Keratinocyte (primary cell): ENCODE measurements around the gene RRAGA. TPM values are rescaled to one million over a fixed set of nuclear protein-coding genes. Genes with fewer than 3 reads are reported as not detected.

ENCODE experiments used
- DNase-seq: peaks from one replicate; pipeline ENCODE4 v3.0.0-alpha.2; 2011; ENCODE audit warnings: low read depth, missing footprints, low spot score
- FAIRE-seq: peaks from 2 replicates; lab custom pipeline; 2011; peaks lifted over from hg19 to GRCh38; lab: Jason Lieb, UNC
- H2AFZ ChIP-seq: 2 replicates; pipeline ENCODE4 v1.6.0; 2012; ENCODE audit warnings: low read length, control low read depth, inconsistent platforms; ENCODE audit not compliant: control insufficient read depth
- H3K27ac ChIP-seq: 2 replicates; pipeline ENCODE4 v1.5.1; 2011; ENCODE audit warnings: low read length; ENCODE audit not compliant: control insufficient read depth, insufficient read depth
- H3K27me3 ChIP-seq: 3 replicates; pipeline ENCODE4 v1.6.0; 2011; ENCODE audit warnings: low read length; ENCODE audit not compliant: control insufficient read depth, insufficient read depth; ENCODE audit errors: extremely low read depth
- H3K36me3 ChIP-seq, 2 experiments: 2 replicates in 1 of 2; 3 replicates in 1 of 2; pipeline ENCODE4 v1.5.1; 2011; ENCODE audit warnings: low read length in 2 of 2, mild to moderate bottlenecking in 1 of 2; ENCODE audit not compliant: control insufficient read depth in 2 of 2, insufficient read depth in 2 of 2; ENCODE audit errors: extremely low read depth in 1 of 2
- H3K4me1 ChIP-seq: 3 replicates; pipeline ENCODE4 v1.5.1; 2011; ENCODE audit warnings: low read length; ENCODE audit not compliant: control insufficient read depth, insufficient read depth; ENCODE audit errors: extremely low read depth
- H3K4me2 ChIP-seq: 3 replicates; pipeline ENCODE4 v1.6.0; 2011; ENCODE audit warnings: low read depth, low read length; ENCODE audit not compliant: control insufficient read depth, insufficient read depth; ENCODE audit errors: extremely low read depth
- H3K4me3 ChIP-seq, 3 experiments: fragments of 200-600 bp in 1 of 3; sonication (generic) in 1 of 3; 2 replicates in 2 of 3; 3 replicates in 1 of 3; pipeline ENCODE4 v1.5.1; 2011 to 2016; ENCODE audit warnings: low read length in 3 of 3, mild to moderate bottlenecking in 3 of 3, control low read depth in 2 of 3, inconsistent platforms in 1 of 3, low read depth in 1 of 3, mixed read lengths in 1 of 3, mixed run types in 1 of 3, moderate library complexity in 1 of 3; ENCODE audit not compliant: control insufficient read depth in 2 of 3, insufficient read depth in 2 of 3; ENCODE audit errors: extremely low read depth in 1 of 3
- H3K79me2 ChIP-seq: 2 replicates; pipeline ENCODE4 v1.6.0; 2012; ENCODE audit warnings: low read length; ENCODE audit not compliant: control insufficient read depth, insufficient read depth
- H3K9ac ChIP-seq: 3 replicates; pipeline ENCODE4 v1.6.0; 2011; ENCODE audit warnings: low read length; ENCODE audit not compliant: control insufficient read depth, insufficient read depth; ENCODE audit errors: extremely low read depth
- H3K9me1 ChIP-seq: 3 replicates; pipeline ENCODE4 v1.6.0; 2011; ENCODE audit warnings: low read length; ENCODE audit not compliant: control insufficient read depth, insufficient read depth; ENCODE audit errors: extremely low read depth
- H3K9me3 ChIP-seq: 2 replicates; pipeline ENCODE4 v1.5.1; 2012; ENCODE audit warnings: low read depth, low read length; ENCODE audit not compliant: control insufficient read depth
- H4K20me1 ChIP-seq: 3 replicates; pipeline ENCODE4 v1.6.0; 2011; ENCODE audit warnings: low read length; ENCODE audit not compliant: control insufficient read depth, insufficient read depth; ENCODE audit errors: extremely low read depth
- EZH2 ChIP-seq: IDR thresholded peaks from one replicate; pipeline ENCODE4 v1.6.1; 2012; ENCODE audit warnings: inconsistent platforms, mild to moderate bottlenecking, low read length, moderate library complexity
- dilution Hi-C: fragments of 300-500 bp; cut with MboI; formaldehyde crosslinking; loops from one replicate; pipeline ENCODE4 v1.7.0; 2020; ENCODE audit warnings: low sequenced_read_pairs; ENCODE audit not compliant: extremely low pct_ligation_motif_present
- polyA plus RNA-seq, 5 experiments: library from polyadenylated mRNA; depleted of rRNA in 3 of 5; stranded (reverse) in 3 of 5; stranded (forward) in 1 of 5; unstranded in 1 of 5; fragments of >200 nt; gene quantifications; 1 replicate in 1 of 5; 2 replicates in 3 of 5; 3 replicates in 1 of 5; pipeline versions ENCODE4 v1.2.1 to v1.2.3, GENCODE V29; 2011 to 2012; ENCODE audit warnings: missing spikeins in 2 of 5, low read depth in 1 of 5, low replicate concordance in 1 of 5
- TF ChIP-seq, protein P1 (sequence below), 3 experiments: IDR thresholded peaks in 1 of 3; conservative IDR thresholded peaks in 1 of 3; optimal IDR thresholded peaks in 1 of 3; 2 replicates in 2 of 3; 3 replicates in 1 of 3; pipeline versions ENCODE3 to v1.5.1; 2011; ENCODE audit warnings: low read length in 3 of 3, mild to moderate bottlenecking in 3 of 3, moderate library complexity in 2 of 3, control low read depth in 1 of 3, inconsistent platforms in 1 of 3; ENCODE audit not compliant: insufficient read depth in 2 of 3; ENCODE audit errors: extremely low read depth in 1 of 3

The RRAGA gene
- polyA plus RNA-seq, 1 donor (not counting 4 experiments of a cell fraction or from before 2014, with no cell fraction given): 137 TPM

DNA sequence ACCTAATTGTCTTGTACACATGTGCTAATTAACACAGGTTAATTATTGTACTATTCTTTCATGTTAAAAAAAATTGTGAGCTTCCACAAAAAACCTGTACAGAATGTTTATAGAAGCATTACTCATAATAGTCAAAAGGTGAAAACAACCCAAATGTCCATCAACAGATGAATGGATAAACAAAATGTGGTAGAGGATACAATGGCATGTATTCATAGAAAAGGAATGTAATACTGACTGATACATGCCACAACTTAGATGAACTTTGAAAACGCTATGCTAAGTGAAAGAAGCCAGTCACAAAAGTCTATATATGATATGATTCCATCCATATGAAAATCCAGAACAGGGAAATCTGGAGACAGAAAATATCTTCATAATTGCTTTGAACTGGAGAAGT lies 25.6 kb downstream of the RRAGA start:
- peaks cover 9 to 13% of the 10 kb centered on the region in 2 experiments for H3K36me3 ChIP-seq
- peak; percentile 29 for FAIRE-seq
- no peak overlapping the region for H3K4me2 ChIP-seq
- peaks cover 12% of the 10 kb centered on the region for H3K4me1 ChIP-seq
- no peak overlapping the region for H3K27ac ChIP-seq
- DNase-seq: no peak
- TF ChIP-seq, protein P1, sequence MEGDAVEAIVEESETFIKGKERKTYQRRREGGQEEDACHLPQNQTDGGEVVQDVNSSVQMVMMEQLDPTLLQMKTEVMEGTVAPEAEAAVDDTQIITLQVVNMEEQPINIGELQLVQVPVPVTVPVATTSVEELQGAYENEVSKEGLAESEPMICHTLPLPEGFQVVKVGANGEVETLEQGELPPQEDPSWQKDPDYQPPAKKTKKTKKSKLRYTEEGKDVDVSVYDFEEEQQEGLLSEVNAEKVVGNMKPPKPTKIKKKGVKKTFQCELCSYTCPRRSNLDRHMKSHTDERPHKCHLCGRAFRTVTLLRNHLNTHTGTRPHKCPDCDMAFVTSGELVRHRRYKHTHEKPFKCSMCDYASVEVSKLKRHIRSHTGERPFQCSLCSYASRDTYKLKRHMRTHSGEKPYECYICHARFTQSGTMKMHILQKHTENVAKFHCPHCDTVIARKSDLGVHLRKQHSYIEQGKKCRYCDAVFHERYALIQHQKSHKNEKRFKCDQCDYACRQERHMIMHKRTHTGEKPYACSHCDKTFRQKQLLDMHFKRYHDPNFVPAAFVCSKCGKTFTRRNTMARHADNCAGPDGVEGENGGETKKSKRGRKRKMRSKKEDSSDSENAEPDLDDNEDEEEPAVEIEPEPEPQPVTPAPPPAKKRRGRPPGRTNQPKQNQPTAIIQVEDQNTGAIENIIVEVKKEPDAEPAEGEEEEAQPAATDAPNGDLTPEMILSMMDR (optimal IDR thresholded peaks at IDR 0.05 in 1 of 3, IDR thresholded peaks at IDR 0.05 in 1 of 3, conservative IDR thresholded peaks at IDR 0.05 in 1 of 3; ENCODE audit: extremely low read depth in 1 of 3, insufficient read depth in 2 of 3, low read length in 3 of 3): no peak
- TF ChIP-seq EZH2: no peak
- H2AFZ ChIP-seq: no peak overlapping the region
- no peaks in the 10 kb centered on the region for H4K20me1 ChIP-seq
- no peak overlapping the region for H3K9ac ChIP-seq
- H3K27me3 ChIP-seq: no peaks in the 10 kb centered on the region
- no peaks in the 10 kb centered on the region for H3K9me1 ChIP-seq
- H3K9me3 ChIP-seq: no peaks in the 10 kb centered on the region
- H3K79me2 ChIP-seq: peaks cover 2% of the 10 kb centered on the region
- dilution Hi-C loops: no loop called here
- no peak overlapping the region for H3K4me3 ChIP-seq

DNA sequence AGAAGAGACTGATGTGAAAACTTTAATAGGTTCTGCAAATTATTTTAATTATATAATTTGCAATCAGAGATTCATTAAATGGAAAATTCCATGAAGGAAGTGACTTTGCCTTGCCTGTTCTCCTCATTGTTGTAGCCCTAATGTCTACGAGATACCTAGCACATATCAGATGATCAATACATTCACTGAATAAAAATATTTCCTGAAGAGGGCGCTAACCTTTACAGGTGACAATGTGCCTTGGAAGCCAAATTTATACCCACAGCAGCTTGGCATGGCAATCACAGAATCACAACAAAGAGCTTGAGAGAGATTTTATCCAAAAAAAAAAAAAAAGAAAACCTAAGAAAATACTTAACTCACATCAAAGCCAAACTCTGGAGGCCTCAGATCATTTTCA lies 36.1 kb downstream of the RRAGA start:
- Histone ChIP-seq H3K9me3 (no peaks in the 10 kb centered on the region), H3K79me2 (no peaks in the 10 kb centered on the region), H3K36me3 (peaks cover 4 to 7% of the 10 kb centered on the region in 2 experiments), H3K4me2 (no peak overlapping the region), H3K27ac (no peak overlapping the region), H4K20me1 (no peaks in the 10 kb centered on the region), H3K9me1 (no peaks in the 10 kb centered on the region), H3K27me3 (no peaks in the 10 kb centered on the region), H3K9ac (no peak overlapping the region), H2AFZ (no peak overlapping the region), H3K4me3 (no peak overlapping the region), H3K4me1 (no peaks in the 10 kb centered on the region)
- dilution Hi-C loops: no loop called here
- DNase-seq: no peak
- TF ChIP-seq EZH2: no peak
- TF ChIP-seq, protein P1 (optimal IDR thresholded peaks at IDR 0.05 in 1 of 3, IDR thresholded peaks at IDR 0.05 in 1 of 3, conservative IDR thresholded peaks at IDR 0.05 in 1 of 3; ENCODE audit: extremely low read depth in 1 of 3, insufficient read depth in 2 of 3, low read length in 3 of 3): peak; percentile 35 to 45 (median 36)
- FAIRE-seq: peak; percentile 29
